HL-60/S4 treated with phorbol 12-myristate 13-acetate at 8.2 ng/mL for 4 days and 3 days (cell line): Measurements from ENCODE around the gene MARK3.

Source experiments
- in situ Hi-C: fragments of 300-500 bp; cut with MboI; formaldehyde crosslinking; loops from 2 replicates; pipeline ENCODE4 v1.15.0; 2022; ENCODE audit warnings: low sequenced_read_pairs

The MARK3 gene

GRCh38 chr14:103480595-103480994, 95.4 kb downstream of the MARK3 start:
- in situ Hi-C loops = no loop called here

GRCh38 chr14:103483600-103483999, 98.4 kb downstream of the MARK3 start:
- in situ Hi-C loops = no loop called here

GRCh38 chr14:103485504-103485903, 100.3 kb downstream of the MARK3 start:
- in situ Hi-C loops = no loop called here

- in situ Hi-C loops = no loop called here
Observed at GRCh38 chr14:103488071-103488470, 102.9 kb downstream of the MARK3 start.

- in situ Hi-C loops = no loop called here
Observed at GRCh38 chr14:103488960-103489359, 103.7 kb downstream of the MARK3 start.

GRCh38 chr14:103489621-103490020, 104.4 kb downstream of the MARK3 start:
- in situ Hi-C loops = no loop called here

- in situ Hi-C loops = no loop called here
Observed at GRCh38 chr14:103491691-103492090, 106.5 kb downstream of the MARK3 start.

GRCh38 chr14:103492156-103492925, 107.1 kb downstream of the MARK3 start:
- in situ Hi-C loops = no loop called here

GRCh38 chr14:103495854-103496253, 110.6 kb downstream of the MARK3 start:
- in situ Hi-C loops = no loop called here

- in situ Hi-C loops = no loop called here
Observed at GRCh38 chr14:103496776-103497175, 111.6 kb downstream of the MARK3 start.

GRCh38 chr14:103499709-103500108, 114.5 kb downstream of the MARK3 start:
- in situ Hi-C loops = no loop called here

- in situ Hi-C loops = no loop called here
Observed at GRCh38 chr14:103500148-103500990, 115.2 kb downstream of the MARK3 start.

GRCh38 chr14:103501041-103501870, 116.0 kb downstream of the MARK3 start:
- in situ Hi-C loops = no loop called here

- in situ Hi-C loops = no loop called here
Observed at GRCh38 chr14:103501921-103502669, 116.9 kb downstream of the MARK3 start.

- in situ Hi-C loops = no loop called here
Observed at GRCh38 chr14:103502877-103503276, 117.7 kb downstream of the MARK3 start.

- in situ Hi-C loops = no loop called here
Observed at GRCh38 chr14:103503296-103503695, 118.1 kb downstream of the MARK3 start.

- in situ Hi-C loops = no loop called here
Observed at GRCh38 chr14:103504991-103505565, 119.9 kb downstream of the MARK3 start.

- in situ Hi-C loops = no loop called here
Observed at GRCh38 chr14:103507751-103508150, 122.5 kb downstream of the MARK3 start.

GRCh38 chr14:103508521-103509329, 123.5 kb downstream of the MARK3 start:
- in situ Hi-C loops = no loop called here
